Kidney tubule cell (primary cell): Measurements from ENCODE around the gene RPS6KA2.
"Not testable (repeated sequence)": the region's sequence is repeated elsewhere in the genome, so short reads cannot be mapped to it uniquely, and the experiment has no call there.

Source experiments
- DNase-seq: peaks from one replicate; pipeline ENCODE4 v3.0.0-alpha.2; 2018; ENCODE audit warnings: low spot score

Gene RPS6KA2

GRCh38 chr6:166553563-166554271, 73.3 kb downstream of the RPS6KA2 start:
- peak; percentile 78 for DNase-seq

DNA sequence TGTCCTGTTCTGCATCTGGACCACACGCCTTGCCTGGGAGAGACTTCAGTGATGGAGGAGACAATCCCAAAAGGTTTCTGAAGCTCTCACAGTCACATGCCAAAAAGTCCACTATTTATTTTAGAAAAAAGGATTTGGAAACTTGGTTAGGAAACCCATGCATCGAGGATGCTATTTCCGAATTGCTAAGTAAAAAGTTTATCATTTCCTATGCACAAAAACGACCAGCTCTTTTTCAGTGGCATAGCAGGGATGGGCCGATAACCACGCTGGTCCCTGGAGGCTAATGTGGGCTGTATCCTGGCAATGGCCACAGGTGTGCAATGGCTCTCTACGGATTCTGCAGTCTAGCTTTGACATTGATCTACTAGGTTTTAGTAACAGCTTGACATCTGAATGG, 74.5 kb downstream of the RPS6KA2 start:
- DNase-seq = no peak

DNA sequence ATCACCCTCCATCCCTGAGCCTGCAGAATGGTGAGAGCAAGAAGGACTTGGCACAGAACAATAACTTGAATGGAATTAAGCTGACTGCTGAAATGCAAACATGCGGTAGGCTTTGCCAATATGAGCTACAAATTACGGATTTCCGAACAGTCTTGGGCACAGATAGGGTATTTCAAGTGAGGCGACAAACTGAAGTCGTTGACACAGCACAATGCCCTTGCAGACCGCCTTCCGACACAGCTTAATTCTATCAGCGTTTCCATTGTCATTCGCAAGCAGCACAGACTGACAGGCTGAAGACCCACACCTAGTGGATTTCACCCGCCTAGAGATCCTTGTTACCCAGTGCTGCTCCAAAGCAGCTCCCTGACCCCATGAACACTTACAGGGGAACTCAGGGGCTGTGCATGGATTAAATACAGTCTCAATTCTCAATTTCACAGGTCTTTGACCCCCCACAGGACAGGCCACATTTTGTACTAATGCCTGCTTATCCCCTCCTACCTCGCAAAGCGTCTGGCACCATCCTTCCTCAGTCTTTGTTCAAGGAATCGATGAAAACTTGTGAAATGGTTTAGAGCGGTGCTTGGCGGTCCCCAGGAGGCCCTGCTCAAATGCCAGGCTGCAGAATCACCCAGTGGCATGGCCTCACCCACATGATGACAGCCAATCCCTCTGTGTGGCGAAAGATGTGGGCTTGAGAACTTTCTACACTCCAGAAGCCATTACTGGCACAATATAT, 75.1 kb downstream of the RPS6KA2 start:
- no peak for DNase-seq

DNA sequence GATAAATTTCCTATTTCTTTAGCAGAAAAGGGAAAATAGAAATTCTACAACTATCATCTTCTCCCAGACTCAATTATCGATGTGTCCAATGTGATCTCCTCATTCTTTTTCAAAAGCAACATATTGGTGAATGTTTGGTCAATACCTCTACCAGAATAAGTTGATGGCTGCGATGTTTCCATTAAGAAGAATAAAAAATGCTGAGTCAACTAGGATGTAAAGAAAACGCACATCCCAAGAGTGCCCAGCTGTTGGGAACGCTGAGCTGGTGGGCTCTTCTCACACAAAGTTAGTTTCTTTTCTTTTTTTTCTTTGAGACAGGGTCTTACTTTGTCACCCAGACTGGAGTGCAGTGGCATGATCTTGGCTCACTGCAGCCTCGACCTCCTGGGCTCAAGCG, 80.4 kb downstream of the RPS6KA2 start:
- no peak for DNase-seq

DNA sequence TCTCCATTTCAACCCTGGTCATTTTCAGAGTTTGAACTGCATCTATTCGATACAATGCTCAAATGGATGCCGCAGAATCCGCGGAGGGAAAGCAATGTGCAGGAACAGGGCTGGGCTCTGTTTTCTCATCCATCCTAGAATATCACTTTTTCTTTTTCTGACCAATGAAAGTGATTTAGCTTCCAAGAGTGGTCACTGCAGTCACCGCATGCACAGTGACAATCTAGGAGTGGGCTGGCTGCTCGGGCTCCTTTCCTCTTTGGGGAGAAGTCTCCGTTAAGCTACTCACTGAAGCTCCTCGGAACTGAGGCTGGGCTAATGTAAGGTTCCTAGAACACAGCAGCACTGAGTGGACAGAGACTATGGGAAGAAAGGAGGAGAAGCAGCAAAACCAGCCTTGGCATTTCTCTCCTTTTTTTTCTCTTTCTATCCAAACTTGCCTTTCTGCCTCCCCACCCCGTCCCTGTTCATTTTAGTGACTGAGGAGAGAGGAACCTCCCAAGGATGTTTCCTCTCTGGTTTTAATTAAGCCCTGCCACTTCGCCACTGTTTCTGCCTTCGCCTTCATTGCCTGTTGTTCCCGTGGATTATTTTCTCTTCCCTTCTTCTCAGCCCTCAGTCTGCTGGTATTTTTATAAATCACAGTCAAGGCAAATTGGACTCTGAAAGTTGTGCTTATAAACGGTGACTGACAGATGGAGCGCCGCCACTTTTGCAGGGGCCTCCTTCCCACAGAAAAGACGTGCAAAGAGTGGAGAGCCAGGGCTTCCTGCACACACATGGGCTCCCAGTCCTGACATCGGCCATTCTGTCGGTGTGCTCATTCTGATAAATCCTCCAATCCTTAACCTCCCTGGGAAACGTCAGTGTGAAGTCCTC, 81.7 kb downstream of the RPS6KA2 start:
- DNase-seq = no peak

DNA sequence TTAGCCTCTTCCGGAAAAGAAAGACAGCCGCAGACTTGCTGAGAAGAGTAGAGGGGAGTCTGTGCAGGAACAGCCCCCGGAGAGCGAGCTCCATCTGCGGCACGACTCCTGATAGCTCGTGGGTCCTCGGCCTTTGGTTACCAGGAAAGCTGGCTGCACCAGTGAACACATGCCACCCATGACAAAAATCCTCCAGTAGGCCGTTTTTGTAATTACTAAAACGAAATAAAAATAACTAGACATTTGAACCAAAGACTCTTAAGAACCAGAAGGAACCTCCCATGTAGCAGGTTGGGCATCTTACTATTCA, 82.8 kb downstream of the RPS6KA2 start:
- no peak for DNase-seq

GRCh38 chr6:166543603-166544295, 83.3 kb downstream of the RPS6KA2 start:
- DNase-seq = no peak

- DNase-seq = peak; percentile 80
Measured at GRCh38 chr6:166542580-166542912, 84.5 kb downstream of the RPS6KA2 start.

- DNase-seq = no peak
Measured at GRCh38 chr6:166541876-166542579, 85.0 kb downstream of the RPS6KA2 start.

DNA sequence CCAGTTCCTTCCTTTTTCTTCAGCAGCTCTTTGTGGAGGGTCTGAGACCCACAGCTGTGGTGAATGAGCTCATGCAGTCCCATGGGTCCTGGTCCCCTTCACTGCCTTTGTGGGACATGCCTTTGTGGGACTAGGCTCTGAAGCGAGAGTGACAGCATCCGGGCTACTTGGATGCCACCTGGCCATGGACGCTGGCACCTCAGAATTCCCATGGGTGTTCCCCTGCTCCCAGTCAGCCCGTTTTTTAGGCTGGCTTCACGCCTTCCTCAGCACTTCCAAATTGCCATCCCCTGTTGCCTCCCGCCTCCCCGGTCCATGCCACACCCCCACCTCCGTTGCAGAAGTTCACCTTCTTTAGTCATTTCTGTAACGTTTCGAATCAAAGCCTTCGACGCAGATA, 85.7 kb downstream of the RPS6KA2 start:
- DNase-seq = no peak

DNA sequence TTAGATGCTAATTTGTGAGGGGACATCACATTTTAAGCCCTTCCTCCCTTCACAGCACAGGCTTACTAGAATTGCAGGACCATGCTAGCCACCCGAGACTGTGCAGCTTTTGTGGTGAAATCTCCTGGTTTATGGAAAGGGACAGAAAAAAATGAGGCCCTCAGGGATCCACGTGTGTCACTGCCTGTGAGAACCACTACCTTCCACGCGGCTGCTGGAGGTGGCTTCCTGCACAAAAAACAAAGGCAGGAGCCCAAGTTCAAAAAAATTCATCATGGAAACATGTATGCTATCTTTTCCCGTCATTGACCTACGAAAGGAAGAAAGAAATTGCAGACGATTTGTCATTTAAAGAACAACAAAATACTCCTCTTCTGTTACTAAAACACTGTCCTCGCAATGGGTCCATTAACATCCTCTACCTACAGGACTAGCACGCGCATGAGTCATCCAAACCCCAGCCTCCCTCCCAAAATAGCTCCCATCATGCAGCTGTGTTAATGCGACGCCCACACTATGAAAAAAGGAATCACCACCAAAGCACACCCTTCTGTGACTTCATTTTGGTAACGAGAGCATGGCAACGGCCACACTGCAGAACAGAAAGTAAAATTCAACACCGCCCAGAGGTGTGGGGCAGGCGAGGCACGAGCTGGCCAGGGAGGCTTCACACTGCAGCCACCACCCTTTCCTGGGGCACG, 86.3 kb downstream of the RPS6KA2 start:
- no peak for DNase-seq

DNA sequence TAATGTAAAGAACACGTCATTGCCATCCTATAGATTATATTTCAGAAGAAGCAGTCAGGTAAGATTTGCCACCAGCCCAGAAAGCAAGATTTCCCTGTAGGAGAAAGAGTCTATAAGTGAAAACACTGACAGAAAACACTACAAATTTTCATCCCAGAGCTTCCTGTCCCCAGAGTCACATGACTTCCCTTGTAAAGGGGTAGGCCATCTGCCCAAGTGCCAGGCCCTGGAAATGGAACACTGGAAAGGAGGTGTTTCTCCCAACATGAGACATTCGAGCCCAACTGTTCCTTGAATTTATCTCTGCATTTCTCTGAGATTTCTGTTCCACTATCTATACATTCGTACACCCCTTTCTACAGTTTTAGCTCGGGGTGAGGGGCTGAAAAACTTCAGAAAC, 87.5 kb downstream of the RPS6KA2 start:
- DNase-seq = no peak

DNA sequence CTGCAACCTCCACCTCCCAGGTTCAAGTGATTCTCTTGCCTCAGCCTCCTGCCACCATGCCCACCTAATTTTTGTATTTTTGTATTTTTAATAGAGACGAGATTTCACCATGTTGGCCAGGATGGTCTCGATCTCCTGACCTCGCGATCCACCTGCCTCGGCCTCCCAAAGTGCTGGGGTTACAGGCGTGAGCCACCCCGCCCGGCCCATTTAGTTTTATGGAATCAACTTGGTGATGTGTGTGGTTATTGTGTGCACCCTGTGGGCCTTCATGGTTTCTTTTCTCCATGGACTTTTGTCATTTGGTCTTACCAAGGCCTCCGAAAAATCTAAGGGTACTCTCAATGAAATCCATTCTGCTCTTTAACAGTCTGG, 88.1 kb downstream of the RPS6KA2 start:
- not testable (repeated sequence) for DNase-seq

GRCh38 chr6:166538297-166539010, 88.6 kb downstream of the RPS6KA2 start:
- DNase-seq = no peak

GRCh38 chr6:166534658-166535406, 92.2 kb downstream of the RPS6KA2 start:
- no peak for DNase-seq

DNA sequence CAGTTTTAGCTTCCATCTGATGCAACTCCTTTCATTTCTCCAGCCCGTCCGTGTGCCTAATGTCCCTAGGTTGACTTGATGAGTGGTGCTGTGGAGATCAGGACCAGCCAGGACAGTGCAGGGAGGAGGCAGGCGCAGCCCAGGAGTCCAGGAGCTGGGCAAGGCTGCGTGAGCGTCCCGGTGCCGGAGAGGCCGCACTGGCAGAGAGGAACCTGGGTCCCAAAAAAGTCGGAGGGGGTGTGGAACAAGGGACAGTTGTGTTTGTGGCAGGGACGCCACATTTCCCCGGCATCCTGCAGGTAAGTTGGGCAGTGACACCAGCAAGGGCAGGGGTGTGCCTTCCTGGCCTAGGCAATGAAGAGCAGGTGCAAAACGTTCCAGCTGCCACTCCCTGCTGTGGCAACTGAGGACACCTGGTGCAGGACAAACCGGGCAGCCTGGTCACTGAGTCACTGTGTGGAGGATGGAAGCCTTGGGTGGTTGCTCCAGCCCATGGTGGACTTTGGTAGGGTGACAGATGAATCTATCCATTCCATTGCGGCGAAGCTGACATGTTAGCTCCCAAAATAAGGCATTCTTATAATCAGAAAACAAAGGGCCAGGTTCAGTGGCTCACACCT, 93.7 kb downstream of the RPS6KA2 start:
- DNase-seq = no peak

DNA sequence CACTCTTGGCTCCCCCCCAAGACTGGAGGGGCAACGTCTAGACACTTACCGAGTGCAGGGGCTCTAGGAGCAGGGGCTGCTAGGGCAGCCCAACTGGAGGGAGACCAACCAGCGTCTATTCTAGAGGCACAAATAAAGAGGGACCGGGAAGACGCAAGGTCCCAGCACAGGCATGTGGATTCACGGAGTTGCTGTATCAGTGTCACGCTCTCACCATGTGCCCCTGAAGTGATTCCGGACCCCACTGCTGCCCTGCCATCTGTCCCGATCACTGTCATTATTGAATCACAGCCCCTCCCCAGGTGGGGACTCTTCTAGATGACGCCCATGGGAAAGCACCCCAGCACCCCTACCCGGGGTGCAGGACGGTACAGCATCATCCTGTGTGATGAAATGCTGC, 94.7 kb downstream of the RPS6KA2 start:
- no peak for DNase-seq

DNA sequence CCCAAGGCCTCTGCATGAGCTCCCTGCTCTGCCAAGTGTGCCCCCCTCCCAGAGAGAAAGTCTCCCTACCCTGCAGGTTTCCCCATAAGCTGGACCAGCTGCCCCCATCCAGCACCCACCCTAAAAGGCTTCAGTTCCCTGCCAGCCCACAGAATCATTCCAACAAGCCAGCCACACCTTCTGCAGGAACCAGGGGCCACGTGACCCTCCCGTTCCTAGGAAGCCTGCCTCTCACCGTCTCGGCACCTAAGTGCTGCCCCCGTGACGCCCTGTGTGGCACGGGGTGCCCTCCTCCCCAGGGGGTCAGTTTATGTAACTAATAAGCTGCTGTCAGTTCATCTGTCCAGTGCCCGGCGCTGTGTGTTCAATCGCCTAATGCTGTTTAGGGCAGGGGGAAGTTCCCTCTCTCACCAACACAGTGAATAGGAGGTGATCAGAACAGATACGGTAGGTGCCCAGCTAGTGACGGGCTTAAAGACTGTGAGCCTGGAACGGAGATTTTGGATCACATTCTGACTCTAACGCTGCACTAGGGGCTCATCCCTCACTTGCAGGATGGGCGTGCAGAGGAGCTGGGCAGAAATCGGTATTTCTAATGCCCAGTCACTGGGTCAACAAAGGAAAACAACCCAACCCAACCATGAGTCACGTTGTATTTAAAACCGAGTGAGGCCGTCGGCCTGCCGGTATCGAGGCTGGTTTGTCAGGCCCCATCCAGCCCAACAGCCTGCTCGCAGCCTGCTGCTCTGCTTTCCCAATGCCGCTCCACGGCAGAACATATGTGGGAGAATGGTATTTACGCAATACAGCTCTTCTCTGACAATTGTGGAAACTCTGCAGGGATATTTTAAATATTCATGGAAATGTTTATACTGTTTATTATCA, 96.6 kb downstream of the RPS6KA2 start:
- DNase-seq = no peak
